AG08395 (cell line): ENCODE measurements around the gene KAT6B.
"Not testable (repeated sequence)": the region's sequence is repeated elsewhere in the genome, so short reads cannot be mapped to it uniquely, and the experiment has no call there.

Experiments used
- DNase-seq: peaks from one replicate; pipeline ENCODE4 v3.0.0; 2012; ENCODE audit warnings: mixed read lengths, low spot score

Gene KAT6B

GRCh38 chr10:74859546-74859945 lies 33.1 kb downstream of the KAT6B start:
- DNase-seq: no peak

GRCh38 chr10:74862625-74863024 lies 36.2 kb downstream of the KAT6B start:
- no peak for DNase-seq

- DNase-seq: no peak
These were observed 37.2 kb downstream of the KAT6B start for GRCh38 chr10:74863551-74863950.

- no peak for DNase-seq
These were observed 41.0 kb downstream of the KAT6B start for GRCh38 chr10:74867351-74867750.

GRCh38 chr10:74868392-74868977 lies 42.1 kb downstream of the KAT6B start:
- no peak for DNase-seq

GRCh38 chr10:74869635-74870034 lies 43.2 kb downstream of the KAT6B start:
- DNase-seq: no peak

GRCh38 chr10:74870191-74870590 lies 43.8 kb downstream of the KAT6B start:
- no peak for DNase-seq

DNA sequence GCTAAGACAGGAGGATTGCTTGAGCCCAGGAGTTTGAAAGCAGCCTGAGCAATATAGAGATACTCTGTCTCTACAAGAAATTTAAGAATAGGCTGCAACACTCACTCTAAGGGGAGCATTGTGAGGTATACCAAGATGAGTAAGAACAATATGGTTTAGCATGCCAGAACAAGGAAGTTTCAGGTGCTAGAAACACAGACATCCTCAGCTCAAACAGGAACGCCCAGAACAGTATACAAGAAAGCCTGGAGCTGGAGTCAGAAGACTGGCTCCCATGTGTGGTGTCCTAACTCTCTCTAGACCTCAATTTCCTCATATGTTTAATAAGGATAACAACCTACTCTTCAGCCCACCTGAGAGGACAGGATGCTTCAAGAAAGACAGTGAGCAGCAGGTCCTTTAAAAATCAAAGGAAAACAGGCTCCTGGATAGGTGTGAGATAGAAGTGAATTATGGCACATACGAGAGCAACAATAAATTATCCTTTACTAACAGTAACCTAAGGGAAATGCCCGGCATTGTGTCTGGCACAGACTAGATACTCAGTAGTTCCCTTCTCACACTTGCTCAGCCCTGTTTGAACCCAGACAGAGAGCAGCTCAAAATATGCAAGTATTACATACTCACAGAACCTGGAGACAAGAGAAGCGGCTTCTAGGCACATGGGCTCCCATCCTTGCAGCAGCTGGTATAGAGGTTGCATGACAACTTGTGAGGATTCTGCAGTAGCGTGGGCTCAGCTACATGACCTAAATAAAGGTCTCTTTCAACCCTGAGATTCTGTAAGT lies 45.4 kb downstream of the KAT6B start:
- no peak for DNase-seq

DNA sequence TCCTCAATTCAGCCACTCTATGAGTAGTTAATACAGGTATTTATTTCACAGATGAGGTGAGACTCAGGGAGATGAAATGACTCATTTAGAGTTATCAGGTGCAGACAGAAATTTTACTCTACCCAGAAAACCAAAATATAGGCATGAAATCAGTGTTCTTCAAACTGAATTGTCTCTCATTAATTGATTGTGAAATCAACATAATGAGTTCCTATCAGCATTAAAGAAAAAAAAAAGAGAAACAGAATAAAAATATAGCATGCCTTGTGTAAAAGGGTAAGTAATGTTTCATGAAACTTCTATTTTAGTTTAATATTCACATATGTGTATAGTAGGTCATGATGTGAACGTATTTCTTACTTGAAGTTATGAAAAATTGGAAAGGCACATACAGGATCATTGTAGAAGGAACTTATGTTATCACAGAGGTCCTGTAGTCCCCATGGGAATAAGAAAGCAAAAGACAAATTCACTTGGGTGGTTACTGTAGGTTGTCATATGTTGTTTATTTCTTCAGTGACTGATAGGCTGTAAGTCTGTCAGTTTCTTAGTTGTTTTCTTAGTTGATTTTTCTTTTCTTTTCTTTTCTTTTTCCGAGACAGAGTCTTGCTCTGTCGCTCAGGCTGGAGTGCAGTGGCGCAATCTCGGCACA lies 47.5 kb downstream of the KAT6B start:
- no peak for DNase-seq

DNA sequence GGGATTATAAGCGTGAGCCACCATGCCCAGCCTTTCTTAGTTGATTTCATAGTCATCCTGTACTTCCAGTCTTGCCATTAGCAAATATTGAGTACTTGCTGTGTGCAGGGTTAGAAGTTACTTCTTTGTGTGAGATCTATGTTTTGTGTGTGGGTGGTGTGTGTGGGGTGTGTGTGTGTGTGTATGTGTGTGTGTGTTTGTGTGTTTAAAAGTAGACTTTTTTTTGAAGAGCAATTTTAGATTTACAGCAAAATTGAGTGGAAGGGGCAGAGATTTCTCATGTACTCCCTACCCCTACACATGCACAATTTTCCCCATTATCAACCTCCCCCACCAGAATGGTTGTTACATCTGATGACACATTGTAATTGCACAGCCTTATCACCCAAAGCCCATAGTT lies 48.2 kb downstream of the KAT6B start:
- no peak for DNase-seq

- DNase-seq: no peak
These were observed 48.7 kb downstream of the KAT6B start for GRCh38 chr10:74875068-74875467.

GRCh38 chr10:74875966-74876365 lies 49.6 kb downstream of the KAT6B start:
- no peak for DNase-seq

GRCh38 chr10:74877054-74877453 lies 50.7 kb downstream of the KAT6B start:
- DNase-seq: not testable (repeated sequence)

- no peak for DNase-seq
These were observed 51.5 kb downstream of the KAT6B start for GRCh38 chr10:74877898-74878297.

GRCh38 chr10:74880041-74880440 lies 53.6 kb downstream of the KAT6B start:
- no peak for DNase-seq

- DNase-seq: no peak
These were observed 55.0 kb downstream of the KAT6B start for GRCh38 chr10:74881253-74881884.

GRCh38 chr10:74882427-74882826 lies 56.0 kb downstream of the KAT6B start:
- no peak for DNase-seq

GRCh38 chr10:74882831-74883230 lies 56.4 kb downstream of the KAT6B start:
- DNase-seq: no peak

GRCh38 chr10:74883428-74883827 lies 57.0 kb downstream of the KAT6B start:
- no peak for DNase-seq

DNA sequence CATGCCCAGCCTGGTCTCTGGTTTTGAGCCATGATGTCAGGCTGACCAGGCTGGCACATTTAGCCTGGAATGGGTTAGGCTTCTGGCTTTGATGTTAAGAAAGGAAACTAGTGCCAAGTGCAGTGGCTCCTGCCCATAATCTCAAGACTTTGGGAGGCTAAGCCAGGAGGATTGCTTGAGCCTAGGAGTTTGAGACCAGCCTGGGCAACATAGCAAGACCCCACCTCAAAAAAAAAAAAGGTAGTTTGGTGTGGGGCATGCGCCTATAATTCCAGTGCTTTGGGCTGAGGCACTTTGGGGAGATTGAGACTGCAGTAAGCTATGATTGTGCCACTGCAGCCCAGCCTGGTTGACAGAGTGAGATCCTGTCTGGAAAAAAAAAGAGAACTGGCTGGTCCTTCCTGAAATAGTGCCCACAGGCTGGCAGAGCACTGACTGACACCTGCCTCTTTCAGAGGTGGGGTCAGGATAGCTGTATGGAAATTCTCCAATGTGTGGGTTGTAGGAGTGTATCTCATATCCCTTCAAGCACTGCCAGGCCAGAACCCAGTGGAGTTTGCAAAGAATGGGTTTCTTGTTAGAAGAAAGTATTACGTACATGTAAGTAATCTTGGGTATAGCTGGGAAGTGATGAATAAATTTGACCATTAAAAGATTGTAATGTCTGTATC lies 61.3 kb downstream of the KAT6B start:
- no peak for DNase-seq

DNA sequence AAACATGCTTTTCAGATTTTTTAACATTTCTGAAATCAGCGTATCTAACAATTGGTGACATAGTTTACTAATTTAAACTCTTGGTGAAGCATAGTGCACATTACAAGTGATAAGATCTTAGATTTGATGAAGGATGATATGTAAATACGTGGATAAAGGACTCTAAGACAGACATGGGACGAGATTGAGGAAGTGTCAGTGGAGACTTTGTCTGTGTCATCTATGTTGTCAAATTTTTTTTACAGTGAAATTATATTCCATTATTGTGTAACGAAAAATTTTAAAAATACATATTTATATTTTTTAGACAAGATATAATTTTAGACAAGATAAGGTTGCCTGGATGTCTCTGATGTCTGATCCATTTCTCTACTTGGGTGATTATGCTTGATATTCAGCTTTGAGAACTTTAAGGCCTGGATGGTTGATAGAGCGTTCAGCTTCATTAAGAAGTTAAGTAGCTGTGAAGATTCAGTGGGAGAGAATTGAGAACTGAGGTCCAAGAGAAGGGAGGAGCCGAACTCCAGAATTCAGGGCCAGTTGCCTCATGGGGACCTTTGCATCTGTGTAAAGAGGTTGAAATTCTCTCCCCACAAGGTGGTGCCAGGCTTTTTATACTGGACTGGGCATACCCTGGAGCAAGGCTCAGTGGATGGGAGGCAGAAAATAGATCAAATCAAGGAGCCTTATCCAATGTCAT lies 62.7 kb downstream of the KAT6B start:
- DNase-seq: peak; percentile 19

- DNase-seq: no peak
These were observed 63.2 kb downstream of the KAT6B start for GRCh38 chr10:74889662-74889998.
